CD4-positive, alpha-beta T cell treated with Interleukin-17A for 4 hours (primary cell): ENCODE results near the gene ZNF184.
A peak's percentile ranks its signal among the peaks of the same experiment; 100 is the strongest.
"Not testable (repeated sequence)": the region's sequence is repeated elsewhere in the genome, so short reads cannot be mapped to it uniquely, and the experiment has no call there.

ENCODE experiments used
- DNase-seq: peaks from one replicate; pipeline ENCODE4 v3.0.0-alpha.2; 2020; ENCODE audit warnings: mixed read lengths

ZNF184 gene

DNA sequence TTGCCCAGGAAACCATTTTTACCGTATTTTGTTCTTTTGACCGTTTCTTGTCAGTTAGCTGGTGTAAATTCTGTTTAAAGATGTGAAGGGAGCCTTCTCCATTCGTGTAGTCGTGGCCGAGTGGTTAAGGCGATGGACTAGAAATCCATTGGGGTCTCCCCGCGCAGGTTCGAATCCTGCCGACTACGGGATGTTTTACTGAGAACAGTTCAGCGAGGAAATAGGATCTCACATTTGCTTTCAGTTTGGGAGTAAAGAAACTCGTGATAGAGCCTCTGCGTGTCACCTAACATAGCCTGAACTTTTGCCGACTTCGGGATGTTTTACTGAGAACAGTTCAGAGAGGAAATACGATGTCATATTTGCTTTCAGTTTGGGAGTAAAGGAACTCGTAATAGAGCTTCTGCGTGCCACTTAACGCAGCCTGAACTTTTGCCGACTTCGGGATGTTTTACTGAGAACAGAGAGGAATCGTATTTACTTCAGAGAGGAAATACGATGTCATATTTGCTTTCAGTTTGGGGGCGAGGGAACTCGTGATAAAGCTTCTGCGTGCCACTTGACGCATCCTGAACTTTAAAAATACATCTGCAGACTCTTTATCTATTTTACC is 5.9 kb upstream of the ZNF184 start:
- peak; percentile 85 for DNase-seq

DNA sequence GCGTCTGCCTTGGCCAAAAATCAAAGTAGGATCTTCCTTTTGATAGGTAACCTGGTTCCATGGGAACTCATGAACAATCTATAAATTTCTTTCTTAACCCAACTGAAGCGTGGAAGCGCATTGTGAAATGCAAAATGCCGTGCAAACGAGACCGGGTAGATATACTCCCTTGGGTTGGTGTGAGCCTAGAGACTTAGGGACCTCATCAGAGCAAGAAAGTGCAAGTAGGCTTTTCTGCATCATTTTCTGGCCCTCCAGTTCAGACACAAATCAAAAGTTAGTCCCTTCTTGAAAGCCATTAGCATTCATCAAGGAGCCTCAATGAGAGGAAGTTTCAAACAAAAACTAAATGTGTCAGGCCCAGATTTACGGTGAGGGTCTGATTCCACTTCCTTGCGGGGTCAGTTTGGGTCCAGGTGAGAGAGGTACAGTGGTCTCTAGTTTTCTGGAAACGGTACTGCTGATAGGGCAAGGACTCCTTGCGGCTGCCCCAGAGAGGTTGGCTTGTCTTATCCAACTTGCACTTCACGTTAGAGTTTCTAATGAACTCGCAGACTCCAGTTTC is 5.3 kb upstream of the ZNF184 start:
- peak; percentile 12 for DNase-seq

DNA sequence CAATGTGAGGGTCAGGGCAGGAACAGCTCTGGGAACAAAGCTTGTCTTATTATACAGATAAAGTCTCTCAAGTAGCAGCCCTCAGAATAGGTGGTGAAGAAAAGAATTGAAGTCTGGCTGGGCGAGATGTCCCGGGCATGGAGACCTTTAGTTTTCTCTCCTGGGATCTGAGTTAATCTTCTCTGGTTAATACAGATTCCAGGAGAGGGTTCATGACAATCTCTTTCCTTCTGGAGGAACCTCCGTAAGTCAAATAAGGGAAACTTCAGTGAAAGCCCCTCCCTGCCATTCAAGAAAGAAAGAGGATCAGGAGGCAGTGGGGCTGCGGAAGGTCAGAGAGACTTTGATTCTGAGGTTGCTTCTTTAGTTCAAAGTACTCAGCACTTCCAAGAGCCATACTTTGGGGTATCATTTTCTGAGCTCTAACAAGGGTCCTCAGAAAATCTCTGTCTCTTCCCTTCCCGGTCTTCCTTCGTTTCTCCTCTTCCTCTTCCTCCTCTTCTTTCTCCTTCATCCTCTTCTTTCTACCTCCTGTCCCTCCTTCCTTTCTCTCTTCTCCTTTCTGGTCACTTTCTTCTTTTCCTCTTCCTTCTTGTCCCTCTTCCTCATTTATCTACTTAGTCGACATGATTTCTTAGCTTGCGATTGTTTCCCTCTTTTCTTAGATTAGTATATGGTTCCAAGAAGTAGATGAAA is 4.6 kb upstream of the ZNF184 start:
- no peak for DNase-seq

DNA sequence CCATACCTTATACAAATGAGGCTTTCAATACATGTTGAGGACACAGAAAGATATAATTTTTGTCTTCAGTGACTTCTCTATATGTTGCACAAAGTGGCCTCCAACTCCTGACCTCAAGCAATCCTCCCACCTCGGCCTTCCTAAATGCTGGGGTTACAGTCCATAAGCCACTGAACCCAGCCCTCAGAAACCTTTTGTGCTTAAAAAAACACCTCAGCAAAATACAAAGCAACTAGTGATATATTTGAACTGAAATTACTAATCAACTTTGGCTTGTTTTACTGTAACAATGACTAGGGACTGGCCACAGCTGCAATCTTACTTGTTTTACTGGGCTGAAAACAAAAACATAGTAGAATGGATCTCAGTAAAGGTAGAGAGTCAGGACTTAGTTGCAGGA is 3.2 kb upstream of the ZNF184 start:
- no peak for DNase-seq

DNA sequence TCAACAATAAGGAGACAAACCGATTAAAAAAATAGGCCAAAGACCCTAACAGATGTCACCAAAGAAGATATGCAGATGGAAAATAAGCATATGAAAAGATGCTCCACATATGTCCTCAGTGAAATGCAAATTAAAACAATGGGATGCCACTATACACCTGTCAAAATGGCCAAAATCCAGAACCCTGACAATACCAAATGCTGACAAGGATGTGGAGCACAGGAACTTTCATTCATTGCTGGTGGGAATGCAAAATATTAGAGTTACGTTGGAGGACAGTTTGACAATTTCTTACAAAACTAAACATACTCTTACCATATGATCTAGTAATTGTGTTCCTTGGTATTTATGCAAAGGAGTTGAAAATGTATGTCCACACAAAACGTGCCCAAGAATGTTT is 1.8 kb upstream of the ZNF184 start:
- no peak for DNase-seq

DNA sequence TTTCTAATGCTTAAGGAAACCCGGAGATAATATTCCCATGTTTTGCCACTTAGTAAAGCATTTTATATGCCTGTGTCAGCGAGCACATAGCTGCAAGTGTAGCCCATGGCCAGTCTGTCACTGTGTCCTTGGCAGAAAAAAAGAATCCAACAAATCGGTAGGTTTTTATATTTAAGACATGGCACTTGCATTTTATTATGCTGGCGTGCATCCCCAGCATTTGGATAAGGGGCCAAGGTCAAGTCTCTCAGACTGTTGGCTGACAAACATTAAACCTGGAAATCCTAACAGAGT is 1.2 kb upstream of the ZNF184 start:
- DNase-seq, result no peak

DNA sequence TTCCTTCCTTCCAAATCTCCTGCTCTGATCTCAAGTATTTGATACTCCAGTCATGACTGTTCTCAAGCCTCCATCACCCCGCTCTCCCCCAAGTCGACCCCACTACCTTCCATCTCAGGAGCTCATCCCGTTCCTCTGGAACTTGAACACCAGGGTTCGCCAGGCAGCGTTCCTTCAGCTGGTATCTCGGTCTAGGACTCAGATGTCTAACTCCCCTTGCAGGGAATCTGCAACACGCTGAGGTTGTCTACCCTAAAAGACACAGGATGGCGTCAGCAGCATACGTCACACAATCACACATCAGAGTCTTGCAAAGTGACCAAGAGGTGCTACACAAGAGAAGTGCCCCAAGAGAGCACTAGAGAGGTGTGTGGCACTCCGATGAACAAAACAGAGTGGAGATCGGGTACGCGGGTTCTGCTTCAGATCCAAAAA is 706 bp downstream of the ZNF184 start:
- peak; percentile 68 for DNase-seq

DNA sequence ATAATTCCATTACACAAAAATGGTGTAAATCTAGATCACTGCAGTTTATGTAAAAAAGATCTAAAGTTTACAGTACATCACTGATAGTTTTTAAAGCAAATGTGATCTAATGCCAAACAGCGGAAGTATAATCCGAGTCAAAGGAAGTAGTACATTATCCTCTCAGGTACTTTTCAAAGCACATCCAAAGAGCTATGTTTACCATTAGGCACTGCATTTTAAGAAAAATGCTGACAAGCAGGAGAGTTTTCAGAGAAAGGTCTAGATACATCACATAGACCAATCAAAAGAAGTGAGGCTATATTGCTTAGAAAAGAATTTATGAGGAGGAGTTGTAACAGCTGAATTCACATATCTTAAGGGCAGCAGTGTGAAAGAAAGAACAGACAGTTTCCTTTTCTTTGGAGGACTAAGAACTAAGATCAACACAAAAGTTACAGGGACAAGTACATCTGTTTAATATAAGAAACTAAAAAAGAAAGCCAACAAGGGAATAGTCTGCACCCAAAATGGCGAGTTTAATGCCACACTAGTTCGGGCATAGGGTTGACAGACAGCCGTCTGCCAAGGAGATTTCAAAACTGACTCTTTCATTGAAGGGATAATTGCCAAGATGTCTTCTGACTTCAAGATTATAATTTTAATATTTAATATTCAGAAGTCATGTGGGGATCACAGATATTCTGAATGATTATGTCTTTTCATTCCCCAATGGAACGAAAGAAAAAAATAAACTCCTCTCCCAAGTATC is 1.4 kb downstream of the ZNF184 start:
- DNase-seq, result no peak

DNA sequence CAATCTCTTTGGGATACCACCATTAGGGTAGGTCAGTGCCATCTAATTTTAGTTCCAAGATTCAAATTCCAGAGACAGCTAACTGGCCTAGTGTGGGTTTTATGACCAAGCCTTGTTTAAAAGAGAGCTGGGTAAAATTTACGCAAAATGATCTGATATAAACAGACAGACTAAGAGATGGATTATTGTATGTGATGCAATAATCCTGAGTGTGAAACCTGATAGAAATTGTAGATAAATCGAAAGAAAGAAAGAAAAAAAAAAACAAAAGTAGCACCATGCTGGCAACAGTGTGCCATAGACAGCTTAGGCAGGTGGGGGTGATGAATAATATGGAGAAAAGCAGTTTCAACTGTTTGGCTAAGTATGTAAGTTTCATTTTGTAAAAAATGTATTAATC is 2.9 kb downstream of the ZNF184 start:
- DNase-seq, result no peak

DNA sequence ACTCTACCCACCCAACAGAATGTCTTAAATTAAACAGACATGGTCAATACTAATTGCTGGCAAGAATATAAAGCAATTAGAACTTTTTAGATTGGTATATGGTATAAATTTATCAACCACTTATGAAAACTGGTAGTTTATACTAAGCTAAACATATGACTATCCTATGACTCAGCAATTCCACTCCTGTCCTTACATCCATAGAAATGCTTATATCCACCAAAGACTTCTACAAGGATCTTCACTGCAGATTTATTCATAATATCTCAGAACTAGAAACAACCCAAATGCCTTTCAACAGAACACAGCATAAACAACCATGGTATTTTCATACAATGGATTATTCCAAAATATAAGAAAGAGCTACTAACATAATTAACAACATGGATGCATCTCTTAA is 4.6 kb downstream of the ZNF184 start:
- DNase-seq, result no peak

DNA sequence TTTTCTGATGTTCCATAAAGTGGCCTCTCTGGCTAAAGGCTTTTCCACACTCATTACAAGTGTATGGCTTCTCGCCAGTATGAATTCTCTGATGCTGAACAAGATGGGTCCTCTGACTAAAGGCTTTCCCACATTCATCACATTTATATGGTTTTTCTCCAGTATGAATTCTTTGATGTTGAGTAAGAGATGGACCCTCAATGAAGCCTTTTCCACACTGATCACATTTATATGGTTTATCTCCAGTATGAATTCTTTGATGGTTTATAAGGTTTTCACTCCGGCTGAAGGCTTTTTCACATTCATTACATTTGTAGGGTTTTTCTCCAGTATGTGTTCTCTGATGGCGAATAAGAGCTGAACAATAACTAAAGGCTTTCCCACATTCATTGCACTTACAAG is 20.4 kb downstream of the ZNF184 start:
- no peak for DNase-seq

DNA sequence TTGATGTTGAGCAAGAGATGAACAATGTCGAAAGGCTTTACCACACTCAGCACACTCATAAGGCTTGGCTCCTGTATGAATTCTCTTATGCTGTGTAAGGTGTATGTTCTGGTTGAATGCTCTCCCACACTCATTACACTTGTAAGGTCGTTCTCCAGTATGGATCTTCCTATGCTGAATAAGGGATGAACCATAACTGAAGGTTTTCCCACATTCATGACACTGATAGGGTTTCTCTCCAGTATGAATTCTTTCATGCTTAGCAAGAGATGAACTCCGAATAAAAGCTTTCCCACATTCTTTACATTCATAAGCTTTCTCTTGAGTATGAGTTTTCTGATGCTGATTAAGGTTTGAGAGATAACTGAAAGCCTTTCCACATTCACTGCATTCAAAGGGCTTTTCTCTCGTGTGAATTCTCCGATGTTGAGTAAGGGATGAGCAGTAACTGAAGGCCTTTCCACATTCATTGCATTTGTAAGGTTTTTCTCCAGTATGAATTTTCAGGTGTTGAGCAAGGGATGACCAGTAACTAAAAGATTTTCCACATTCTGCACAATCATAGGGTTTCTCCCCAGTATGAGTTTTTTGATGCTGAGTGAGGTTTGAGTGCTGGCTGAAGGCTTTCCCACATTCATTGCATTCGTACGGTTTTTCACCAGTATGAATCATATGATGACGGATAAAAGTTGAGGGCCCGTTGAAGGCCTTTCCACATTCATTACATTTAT is 21.1 kb downstream of the ZNF184 start:
- DNase-seq, result no peak

DNA sequence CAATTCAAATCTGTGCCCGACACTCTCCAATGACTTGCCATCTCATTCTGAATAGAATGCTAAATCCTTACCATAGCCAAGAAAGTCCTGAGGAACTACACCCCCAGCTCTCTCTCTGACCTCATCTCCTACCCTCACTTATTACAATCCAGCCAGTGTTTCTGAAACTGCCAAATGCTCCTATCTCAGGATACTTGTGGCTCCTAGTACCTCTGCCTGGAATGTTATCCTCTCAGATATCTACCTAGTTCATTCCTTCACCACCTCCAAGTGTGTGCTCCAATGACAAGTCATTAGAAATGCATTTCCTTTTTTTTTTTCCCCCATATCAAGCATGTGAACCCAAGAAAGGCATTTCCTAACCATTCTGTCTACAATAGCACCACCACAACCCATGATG is 24.4 kb downstream of the ZNF184 start:
- no peak for DNase-seq

DNA sequence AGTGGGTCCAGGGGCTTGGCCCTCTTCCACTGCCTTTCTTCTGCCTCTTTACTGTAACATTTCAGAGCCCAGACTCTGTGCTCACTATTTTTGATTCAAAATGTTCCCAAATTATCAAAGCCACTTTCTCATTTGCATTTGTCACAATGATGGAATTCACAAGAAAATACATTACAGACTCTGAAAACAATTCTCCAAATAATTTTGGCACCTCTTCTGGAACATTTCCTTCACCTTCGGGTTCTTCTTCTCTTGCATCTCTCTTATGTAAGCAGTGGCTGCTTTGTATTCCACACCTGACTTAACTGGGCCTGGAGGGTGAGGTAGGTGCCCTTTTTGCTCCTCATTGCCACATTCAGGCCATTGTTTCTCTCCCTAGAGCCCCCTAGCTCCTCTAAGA is 30.0 kb downstream of the ZNF184 start:
- DNase-seq, result no peak

DNA sequence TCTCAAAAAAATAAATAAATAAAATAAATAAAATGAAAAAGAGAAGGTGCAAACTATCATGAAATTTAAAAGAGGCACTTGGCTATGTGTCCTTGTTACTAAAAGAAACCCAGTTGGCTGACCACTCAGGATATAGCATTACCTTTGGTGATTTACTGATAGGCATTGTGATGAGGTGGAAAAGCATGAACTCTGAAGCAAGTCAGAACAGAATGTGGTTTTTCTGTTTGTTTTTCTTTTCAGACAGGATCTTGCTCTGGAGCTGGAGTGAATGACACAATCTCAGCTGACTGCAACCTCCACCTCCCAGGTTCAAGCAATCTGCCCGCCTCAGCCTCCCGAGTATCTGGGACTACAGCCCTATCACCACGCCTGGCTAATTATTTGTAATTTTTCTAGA is 31.9 kb downstream of the ZNF184 start:
- DNase-seq, result no peak

DNA sequence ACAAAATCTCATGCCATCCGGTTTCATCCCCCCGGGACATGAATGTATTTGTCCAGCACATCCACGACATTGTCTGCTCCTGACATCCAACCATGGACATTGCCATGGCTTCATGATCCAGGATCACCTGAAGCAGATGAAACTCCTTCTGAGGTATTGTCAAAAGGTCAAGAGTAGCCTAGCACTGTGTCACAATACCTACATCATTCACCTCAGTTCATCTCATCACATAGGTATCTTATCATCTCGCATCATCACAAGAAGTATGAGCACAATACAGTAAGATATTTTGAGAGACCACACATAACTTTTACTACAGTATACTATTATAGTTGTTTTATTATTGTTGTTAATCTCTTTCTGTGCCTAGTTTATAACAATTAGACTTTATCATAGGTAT is 33.5 kb downstream of the ZNF184 start:
- no peak for DNase-seq

DNA sequence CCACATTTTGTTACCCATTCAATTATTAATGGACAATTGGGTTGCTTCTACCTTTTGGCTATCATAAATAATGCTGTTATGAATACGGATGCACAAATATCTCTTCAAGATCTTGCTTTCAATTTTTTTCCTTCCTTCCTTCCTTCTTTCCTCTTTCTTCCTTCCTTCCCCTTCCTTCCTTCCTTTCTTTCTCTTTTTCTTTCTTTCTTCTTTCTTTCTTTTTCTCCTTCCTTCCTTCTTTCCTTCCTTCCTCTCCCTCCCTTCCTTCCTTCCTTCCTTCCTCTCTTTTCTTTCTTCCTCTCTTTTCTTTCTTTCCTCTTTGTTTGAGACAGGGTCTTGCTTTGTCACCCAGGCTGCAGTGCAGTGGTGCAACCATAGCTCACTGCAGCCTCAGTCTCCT is 39.2 kb downstream of the ZNF184 start:
- DNase-seq, result no peak

DNA sequence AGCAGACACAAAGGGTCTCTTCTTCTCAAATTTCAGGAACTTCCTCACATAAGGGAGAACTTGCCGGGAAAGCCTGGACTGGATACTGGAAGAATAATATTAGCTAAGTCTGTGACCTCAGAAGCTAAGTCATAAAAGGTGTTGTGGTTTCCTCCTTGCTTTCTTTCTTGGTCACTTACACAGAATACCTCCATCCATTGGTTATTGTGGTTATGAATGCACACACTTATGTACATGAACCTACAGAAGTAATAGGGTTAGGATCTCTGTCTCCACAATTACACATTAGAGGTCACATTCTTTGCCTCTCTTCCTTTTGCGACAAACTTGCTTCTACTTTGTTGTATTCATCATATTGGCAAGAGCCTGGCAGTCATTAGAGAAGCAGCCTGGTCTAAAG is 43.9 kb downstream of the ZNF184 start:
- DNase-seq, result no peak

DNA sequence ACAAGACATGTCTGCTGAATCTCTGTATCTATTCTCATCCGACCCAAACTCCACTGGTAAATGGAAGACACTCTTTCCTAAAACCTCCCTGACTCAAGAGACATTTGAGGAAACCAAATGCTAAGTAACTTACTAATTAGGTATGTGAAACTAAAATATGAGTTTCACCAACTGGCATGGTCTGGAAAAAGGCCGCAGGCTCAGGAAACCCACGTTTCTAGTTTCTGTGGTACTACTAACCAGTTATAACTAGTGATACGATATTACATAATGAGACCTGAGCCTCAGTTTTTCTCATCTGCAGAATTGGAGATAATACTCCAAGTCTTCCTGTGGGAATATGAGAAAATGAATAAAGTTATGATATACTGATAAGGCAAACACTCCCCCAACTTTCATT is 44.4 kb downstream of the ZNF184 start:
- DNase-seq, result no peak

DNA sequence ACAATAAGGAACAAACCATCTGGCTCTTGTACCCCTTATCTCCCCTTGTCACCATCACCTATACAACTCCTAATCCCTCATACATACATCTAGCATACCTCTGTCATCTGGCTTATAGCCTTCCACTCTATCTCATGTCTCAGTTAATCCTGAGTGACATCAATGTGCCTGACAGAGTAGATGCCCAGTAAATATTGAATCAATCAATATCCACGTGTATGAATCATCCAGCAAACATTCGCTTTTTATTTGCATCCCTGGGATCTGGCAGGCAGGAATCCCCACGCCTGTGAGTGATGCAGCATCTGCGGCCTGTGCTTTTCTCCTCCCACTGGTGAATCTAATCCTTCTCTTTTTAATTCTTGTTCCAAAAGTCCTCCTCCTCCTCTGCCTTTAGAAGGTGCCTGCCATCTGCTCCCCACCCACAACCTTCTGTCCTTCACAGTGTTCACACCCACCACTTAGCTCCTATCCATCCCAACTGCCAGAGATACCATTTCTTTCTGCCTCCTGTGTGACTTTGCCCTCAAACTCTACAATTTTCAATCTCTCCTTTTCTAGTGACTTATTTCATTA is 46.8 kb downstream of the ZNF184 start:
- no peak for DNase-seq

DNA sequence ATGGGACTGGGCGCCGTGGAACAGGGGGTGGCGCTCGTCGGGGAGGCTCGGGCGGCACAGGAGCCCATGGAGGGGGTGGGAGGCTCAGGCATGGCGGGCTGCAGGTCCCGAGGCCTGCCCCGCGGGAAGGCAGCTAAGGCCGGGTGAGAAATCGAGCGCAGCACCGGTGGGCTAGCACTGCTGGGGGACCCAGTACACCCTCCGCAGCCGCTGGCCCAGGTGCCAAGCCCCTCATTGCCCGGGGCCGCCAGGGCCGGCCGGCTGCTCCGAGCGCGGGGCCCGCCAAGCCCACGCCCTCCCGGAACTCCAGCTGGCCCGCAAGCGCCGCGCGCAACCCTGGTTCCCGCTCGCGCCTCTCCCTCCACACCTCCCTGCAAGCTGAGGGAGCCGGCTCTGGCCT is 48.1 kb downstream of the ZNF184 start:
- DNase-seq, result not testable (repeated sequence)

DNA sequence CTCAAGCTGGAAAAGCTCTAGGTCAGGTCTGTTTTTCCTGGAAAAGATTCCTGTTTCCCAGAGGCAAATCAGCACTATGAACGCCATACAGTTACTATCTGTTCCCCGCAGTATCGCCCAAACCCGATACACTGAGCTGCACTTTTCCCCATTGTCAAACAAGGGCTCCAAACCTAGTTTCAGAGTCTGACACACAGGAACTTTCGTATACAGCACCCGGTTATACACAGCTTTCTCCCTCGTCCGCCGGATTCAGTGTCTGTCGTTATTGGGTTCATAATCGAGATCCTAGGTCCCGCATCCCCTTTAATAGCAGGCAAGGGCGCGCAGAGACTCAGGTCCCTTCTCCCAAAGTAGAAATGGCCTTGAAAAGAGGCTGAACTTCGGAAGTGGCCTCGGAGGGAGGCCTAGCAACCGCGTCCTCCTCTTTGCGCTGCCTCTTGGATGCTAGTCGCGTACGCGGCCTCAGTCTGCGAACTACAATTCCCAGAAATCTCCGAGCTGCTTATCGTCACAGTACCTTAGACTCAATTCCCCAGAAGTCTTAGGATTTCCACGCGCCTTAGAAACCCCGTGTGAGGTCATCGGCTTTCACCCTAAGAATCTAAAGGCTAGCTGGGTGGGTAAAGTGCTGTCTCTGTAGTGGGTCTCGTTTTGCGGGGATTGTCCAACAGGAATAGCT is 50.1 kb downstream of the ZNF184 start:
- no peak for DNase-seq

DNA sequence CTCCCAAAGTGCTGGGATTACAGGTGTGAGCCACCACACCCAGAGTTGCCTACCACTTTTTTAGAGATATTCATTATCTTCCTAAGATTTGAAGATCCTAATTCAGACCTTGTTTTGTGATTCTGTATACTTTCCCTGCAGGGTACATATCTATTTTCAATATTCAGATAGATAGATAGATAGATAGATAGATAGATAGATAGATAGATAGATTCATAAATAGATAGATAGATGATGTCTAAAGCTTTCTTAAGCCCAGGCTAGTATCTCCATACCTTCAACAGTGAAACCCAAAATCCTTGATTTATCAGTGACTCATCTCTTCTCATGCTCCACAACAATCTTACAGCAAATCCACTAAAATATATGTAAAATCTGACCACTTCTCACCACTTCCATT is 53.5 kb downstream of the ZNF184 start:
- DNase-seq, result no peak
